Liver (tissue), 3 donors: ENCODE results near the gene WFDC12.

Experiments used
- CTCF ChIP-seq: fragments of 150-350 bp; IDR thresholded peaks from 2 replicates; pipeline ENCODE4 v1.5.1; 2017; ENCODE audit warnings: improper control_type of control experiment, low read depth, low read length; ENCODE audit not compliant: missing input control
- EGR1 ChIP-seq, 2 donors: IDR thresholded peaks; 2 replicates each; pipeline ENCODE4 v1.6.1; 2016 to 2018; ENCODE audit warnings: antibody characterized with exemption in 2 of 2, low read depth in 2 of 2
- GABPA ChIP-seq, 2 donors: IDR thresholded peaks in 1 of 2; conservative IDR thresholded peaks in 1 of 2; 2 replicates each; pipeline ENCODE4 v1.6.1; 2016; ENCODE audit warnings: antibody characterized with exemption in 2 of 2, mild to moderate bottlenecking in 1 of 2, moderate library complexity in 1 of 2
- SP1 ChIP-seq: IDR thresholded peaks from 2 replicates; pipeline ENCODE4 v1.6.1; 2018; ENCODE audit warnings: antibody characterized with exemption, mild to moderate bottlenecking
- TAF1 ChIP-seq: conservative IDR thresholded peaks from 2 replicates; pipeline ENCODE4 v1.6.1; 2016; ENCODE audit warnings: antibody characterized with exemption, mild to moderate bottlenecking
- ZBTB33 ChIP-seq: IDR thresholded peaks from 2 replicates; pipeline ENCODE4 v1.6.1; 2016; ENCODE audit warnings: antibody characterized with exemption
- TF ChIP-seq, protein P1 (sequence below): IDR thresholded peaks from 2 replicates; pipeline ENCODE4 v1.6.1; 2016; ENCODE audit warnings: antibody characterized with exemption
- donor health status: healthy.
- donor health status: healthy.

GRCh38 chr20:45109634-45110033 is 14.6 kb downstream of the WFDC12 start:
- TF ChIP-seq CTCF, result no peak
- TF ChIP-seq EGR1 (IDR thresholded peaks at IDR 0.05; ENCODE audit: low read depth in 2 of 2), result no peak
- no peak for TF ChIP-seq GABPA (IDR thresholded peaks at IDR 0.05 in 1 of 2, conservative IDR thresholded peaks at IDR 0.05 in 1 of 2)
- TF ChIP-seq SP1, result no peak
- TF ChIP-seq, protein P1, sequence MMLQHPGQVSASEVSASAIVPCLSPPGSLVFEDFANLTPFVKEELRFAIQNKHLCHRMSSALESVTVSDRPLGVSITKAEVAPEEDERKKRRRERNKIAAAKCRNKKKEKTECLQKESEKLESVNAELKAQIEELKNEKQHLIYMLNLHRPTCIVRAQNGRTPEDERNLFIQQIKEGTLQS, result no peak
- TF ChIP-seq ZBTB33, result no peak
- TF ChIP-seq TAF1, result no peak
